SK-N-SH (cell line): ENCODE data around the gene TXNDC5. TPM values are rescaled to one million over a fixed set of nuclear protein-coding genes. Genes with fewer than 3 reads are reported as not detected.

Experiments used
- CTCF ChIA-PET: fragments of 300-600, 350-600 bp; formaldehyde crosslinking; extraction: SDS; loops from one replicate; lab custom pipeline; 2021; lab: Yijun Ruan, JAX
- POLR2A ChIA-PET: fragments of 350-600 bp; sonication (Branson Sonifier 250); formaldehyde crosslinking; extraction: SDS; loops from one replicate; lab custom pipeline; 2020; ENCODE audit warnings: antibody characterized with exemption, inconsistent platforms; lab: Yijun Ruan, JAX
- DNase-seq: peaks from one replicate; pipeline ENCODE4 v3.0.0; 2012
- H2AFZ ChIP-seq: fragments of 200-600 bp; sonication (generic); 2 replicates; pipeline ENCODE4 v1.8.1; 2016; ENCODE audit warnings: antibody characterized with exemption, mild to moderate bottlenecking, low read depth
- H3F3A ChIP-seq: fragments of 200-600 bp; sonication (generic); replicated peaks from 2 replicates; pipeline ENCODE3; 2016; ENCODE audit warnings: antibody characterized with exemption, mild to moderate bottlenecking; ENCODE audit not compliant: insufficient read depth
- H3K27ac ChIP-seq, 2 experiments: fragments of 200-500 bp in 1 of 2; fragments of 200-600 bp in 1 of 2; sonication (Bioruptor generic) in 1 of 2; sonication (generic), shearing (Covaris generic) in 1 of 2; 2 replicates each; pipeline versions ENCODE4 v1.5.1 to v1.6.1; 2014 to 2016; ENCODE audit warnings: low read depth in 2 of 2, inconsistent platforms in 1 of 2, low read length in 1 of 2, mild to moderate bottlenecking in 1 of 2, mixed read lengths in 1 of 2
- H3K27me3 ChIP-seq: fragments of 200-600 bp; sonication (generic), shearing (Covaris generic); 2 replicates; pipeline ENCODE4 v1.6.1; 2016; ENCODE audit warnings: mixed run types; ENCODE audit not compliant: insufficient read depth
- H3K36me3 ChIP-seq, 2 experiments: fragments of 200-500 bp in 1 of 2; fragments of 200-600 bp in 1 of 2; sonication (Bioruptor generic) in 1 of 2; sonication (generic) in 1 of 2; replicated peaks in 1 of 2; 2 replicates each; pipeline versions ENCODE3 to v1.5.1; 2014 to 2016; ENCODE audit warnings: low read length in 1 of 2, mild to moderate bottlenecking in 1 of 2; ENCODE audit not compliant: insufficient read depth in 2 of 2, control insufficient read depth in 1 of 2
- H3K4me1 ChIP-seq, 2 experiments: fragments of 200-500 bp in 1 of 2; fragments of 200-600 bp in 1 of 2; sonication (Bioruptor generic) in 1 of 2; sonication (generic), shearing (Covaris generic) in 1 of 2; 2 replicates each; pipeline versions ENCODE4 v1.5.1 to v1.6.1; 2014 to 2016; ENCODE audit warnings: low read depth in 1 of 2, low read length in 1 of 2, mixed run types in 1 of 2; ENCODE audit not compliant: insufficient read depth in 2 of 2, control insufficient read depth in 1 of 2
- H3K4me2 ChIP-seq: fragments of 200-600 bp; sonication (generic), shearing (Covaris generic); 2 replicates; pipeline ENCODE4 v1.6.1; 2017; ENCODE audit warnings: mixed run types
- H3K4me3 ChIP-seq, 2 experiments: fragments of 200-500 bp in 1 of 2; fragments of 200-600 bp in 1 of 2; sonication (Bioruptor generic) in 1 of 2; sonication (generic), shearing (Covaris generic) in 1 of 2; 2 replicates each; pipeline versions ENCODE4 v1.5.1 to v1.8.1; 2014 to 2016; ENCODE audit warnings: low read depth in 2 of 2, inconsistent platforms in 1 of 2, low read length in 1 of 2, mild to moderate bottlenecking in 1 of 2, mixed read lengths in 1 of 2, moderate library complexity in 1 of 2
- H3K79me2 ChIP-seq: fragments of 200-600 bp; sonication (generic); 2 replicates; pipeline ENCODE4 v1.8.1; 2017; ENCODE audit warnings: mild to moderate bottlenecking; ENCODE audit not compliant: insufficient read depth
- H3K9ac ChIP-seq: fragments of 200-600 bp; sonication (generic); 2 replicates; pipeline ENCODE4 v1.6.1; 2017; ENCODE audit warnings: mixed run types
- H3K9me2 ChIP-seq: fragments of 200-600 bp; sonication (generic); 2 replicates; pipeline ENCODE4 v1.6.1; 2017; ENCODE audit warnings: mixed run types
- H3K9me3 ChIP-seq: fragments of 200-600 bp; sonication (generic); 2 replicates; pipeline ENCODE4 v1.6.1; 2017; ENCODE audit warnings: mixed run types, mild to moderate bottlenecking, moderate library complexity
- H4K20me1 ChIP-seq: fragments of 200-600 bp; sonication (generic); 2 replicates; pipeline ENCODE4 v1.6.1; 2017; ENCODE audit warnings: mild to moderate bottlenecking, mixed run types; ENCODE audit not compliant: insufficient read depth
- EP300 ChIP-seq, 2 experiments: IDR thresholded peaks; 2 replicates each; pipeline versions ENCODE4 v1.4.0 to v1.6.1; 2012; ENCODE audit warnings: borderline replicate concordance in 1 of 2, low read depth in 1 of 2, low read length in 1 of 2
- EZH2phosphoT487 ChIP-seq: fragments of 200-600 bp; sonication (generic); IDR thresholded peaks from 2 replicates; pipeline ENCODE4 v1.6.1; 2017; ENCODE audit warnings: low read depth, mixed run types, mild to moderate bottlenecking, antibody characterized with exemption, moderate library complexity, borderline replicate concordance
- GABPA ChIP-seq: IDR thresholded peaks from 2 replicates; pipeline ENCODE4 v1.4.0; 2012; ENCODE audit warnings: low read depth, mild to moderate bottlenecking
- MAX ChIP-seq: IDR thresholded peaks from 2 replicates; pipeline ENCODE4 v1.4.0; 2012; ENCODE audit warnings: low read depth
- TAF1 ChIP-seq: IDR thresholded peaks from 2 replicates; pipeline ENCODE4 v1.6.1; 2012; ENCODE audit warnings: low read depth, mild to moderate bottlenecking, low read length, moderate library complexity, borderline replicate concordance
- TEAD4 ChIP-seq: IDR thresholded peaks from 2 replicates; pipeline ENCODE4 v1.4.0; 2012; ENCODE audit warnings: mild to moderate bottlenecking, borderline replicate concordance; ENCODE audit not compliant: insufficient read depth
- USF1 ChIP-seq: IDR thresholded peaks from 2 replicates; pipeline ENCODE4 v1.4.0; 2012; ENCODE audit warnings: low read depth, borderline replicate concordance
- ZBTB33 ChIP-seq: IDR thresholded peaks from 2 replicates; pipeline ENCODE4 v1.4.0; 2012; ENCODE audit warnings: low read depth, borderline replicate concordance
- whole genome bisulfite sequencing: methylation state at CpG from one replicate; pipeline ENCODE4 v1.1.6; 2017; ENCODE audit warnings: low lambda C conversion rate; 5-methylcytosine and 5-hydroxymethylcytosine counted together
- polyA plus RNA-seq, 3 experiments: library from polyadenylated mRNA; depleted of rRNA; stranded (reverse); fragments of >200 nt; gene quantifications; 2 replicates each; pipeline ENCODE4 v1.2.3, GENCODE V29; 2012
- TF ChIP-seq, protein P1 (sequence below): fragments of 150-350 bp; IDR thresholded peaks from 2 replicates; pipeline ENCODE4 v1.6.1; 2016; ENCODE audit warnings: mild to moderate bottlenecking, low read depth, low read length

TXNDC5 gene
- polyA plus RNA-seq, 1 of the 3 experiments (the other 2 are of a cell fraction), result 187 TPM

GRCh38 chr6:7868926-7869325, 41.7 kb downstream of the TXNDC5 start:
- Histone ChIP-seq H3K27ac (no peak overlapping the region), H3K36me3 (no peaks in the 10 kb centered on the region), H3K4me2 (no peak overlapping the region), H2AFZ (no peak overlapping the region), H3K27me3 (no peaks in the 10 kb centered on the region), H3F3A (no peaks in the 10 kb centered on the region), H3K4me1 (no peaks in the 10 kb centered on the region), H3K79me2 (no peaks in the 10 kb centered on the region), H3K9me3 (no peaks in the 10 kb centered on the region), H4K20me1 (no peaks in the 10 kb centered on the region), H3K4me3 (no peak overlapping the region)
- POLR2A ChIA-PET, result no interaction called here
- CTCF ChIA-PET, result no interaction called here
- 53% methylated on average over 5 of the region's 10 CpGs for WGBS
- no peak for TF ChIP-seq EZH2phosphoT487
- TF ChIP-seq, all 33 proteins: peak for 0
- no peak for DNase-seq
- no peak overlapping the region for H3K9ac ChIP-seq
- H3K9me2 ChIP-seq, result no peaks in the 10 kb centered on the region

GRCh38 chr6:7866526-7866925, 44.1 kb downstream of the TXNDC5 start:
- ChIA-PET POLR2A (no interaction called here), CTCF (no interaction called here)
- DNase-seq, result no peak
- no peaks in the 10 kb centered on the region for H3K79me2 ChIP-seq
- H3K9ac ChIP-seq, result no peak overlapping the region
- H3K9me2 ChIP-seq, result no peaks in the 10 kb centered on the region
- H3F3A ChIP-seq, result no peaks in the 10 kb centered on the region
- H3K4me2 ChIP-seq, result no peak overlapping the region
- H3K27ac ChIP-seq, result no peak overlapping the region
- TF ChIP-seq USF1 (no peak), GABPA (no peak), EZH2phosphoT487 (no peak), MAX (no peak), EP300 (IDR thresholded peaks at IDR 0.05; ENCODE audit: borderline replicate concordance in 1 of 2, low read depth in 1 of 2, low read length in 1 of 2) (no peak), ZBTB33 (no peak), TAF1 (no peak), TEAD4 (no peak)
- TF ChIP-seq, protein P1, sequence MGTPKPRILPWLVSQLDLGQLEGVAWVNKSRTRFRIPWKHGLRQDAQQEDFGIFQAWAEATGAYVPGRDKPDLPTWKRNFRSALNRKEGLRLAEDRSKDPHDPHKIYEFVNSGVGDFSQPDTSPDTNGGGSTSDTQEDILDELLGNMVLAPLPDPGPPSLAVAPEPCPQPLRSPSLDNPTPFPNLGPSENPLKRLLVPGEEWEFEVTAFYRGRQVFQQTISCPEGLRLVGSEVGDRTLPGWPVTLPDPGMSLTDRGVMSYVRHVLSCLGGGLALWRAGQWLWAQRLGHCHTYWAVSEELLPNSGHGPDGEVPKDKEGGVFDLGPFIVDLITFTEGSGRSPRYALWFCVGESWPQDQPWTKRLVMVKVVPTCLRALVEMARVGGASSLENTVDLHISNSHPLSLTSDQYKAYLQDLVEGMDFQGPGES, result no peak
- 61% methylated on average over 1 of the region's 1 CpG for whole genome bisulfite sequencing
- no peaks in the 10 kb centered on the region for H4K20me1 ChIP-seq
- H3K27me3 ChIP-seq, result no peaks in the 10 kb centered on the region
- no peaks in the 10 kb centered on the region for H3K9me3 ChIP-seq
- no peak overlapping the region for H3K4me3 ChIP-seq
- no peaks in the 10 kb centered on the region for H3K4me1 ChIP-seq
- H3K36me3 ChIP-seq, result no peaks in the 10 kb centered on the region
- no peak overlapping the region for H2AFZ ChIP-seq
